GM23248 (cell line): Measurements from ENCODE around the gene ATP5F1D. TPM values are rescaled to one million over a fixed set of nuclear protein-coding genes. Genes with fewer than 3 reads are reported as not detected.

Source experiments
- DNase-seq: peaks from one replicate; pipeline ENCODE4 v3.0.0-alpha.2; 2015
- H2AFZ ChIP-seq: fragments of 200-600 bp; sonication (generic); 2 replicates; pipeline ENCODE4 v1.6.1; 2016; ENCODE audit warnings: antibody characterized with exemption
- H3F3A ChIP-seq: fragments of 200-600 bp; sonication (generic); 2 replicates; pipeline ENCODE4 v1.6.1; 2016; ENCODE audit warnings: mild to moderate bottlenecking, antibody characterized with exemption, mixed run types; ENCODE audit not compliant: insufficient read depth
- H3K27ac ChIP-seq: fragments of 200-600 bp; sonication (generic); 2 replicates; pipeline ENCODE4 v1.5.1; 2016; ENCODE audit warnings: mild to moderate bottlenecking
- H3K27me3 ChIP-seq: fragments of 200-600 bp; sonication (generic); replicated peaks from 2 replicates; pipeline ENCODE4 v1.6.1; 2016; ENCODE audit warnings: mild to moderate bottlenecking; ENCODE audit not compliant: insufficient read depth
- H3K36me3 ChIP-seq: fragments of 200-600 bp; sonication (generic); 2 replicates; pipeline ENCODE4 v1.6.1; 2016; ENCODE audit warnings: low read depth, mild to moderate bottlenecking
- H3K4me1 ChIP-seq: fragments of 200-600 bp; sonication (generic); 2 replicates; pipeline ENCODE4 v1.6.1; 2016; ENCODE audit warnings: mild to moderate bottlenecking; ENCODE audit not compliant: insufficient read depth
- H3K4me2 ChIP-seq: fragments of 200-600 bp; sonication (generic); one replicate; pipeline ENCODE4 v1.6.1; 2016; ENCODE audit warnings: mild to moderate bottlenecking; ENCODE audit not compliant: unreplicated experiment
- H3K4me3 ChIP-seq: fragments of 200-600 bp; sonication (generic); 2 replicates; pipeline ENCODE4 v1.5.1; 2016; ENCODE audit warnings: mild to moderate bottlenecking
- H3K79me2 ChIP-seq: fragments of 200-600 bp; sonication (generic); 2 replicates; pipeline ENCODE4 v1.6.1; 2016; ENCODE audit warnings: mild to moderate bottlenecking; ENCODE audit not compliant: insufficient read depth
- H3K9ac ChIP-seq: fragments of 200-600 bp; sonication (generic); 2 replicates; pipeline ENCODE4 v1.6.1; 2016; ENCODE audit warnings: mild to moderate bottlenecking
- H3K9me2 ChIP-seq: fragments of 200-600 bp; sonication (generic); 2 replicates; pipeline ENCODE4 v1.6.1; 2016; ENCODE audit warnings: mixed run types, mild to moderate bottlenecking, moderate library complexity; ENCODE audit not compliant: insufficient read depth
- H3K9me3 ChIP-seq: fragments of 200-600 bp; sonication (generic); one replicate; pipeline ENCODE4 v1.6.1; 2017; ENCODE audit warnings: low read depth
- H4K20me1 ChIP-seq: fragments of 200-600 bp; sonication (generic); 2 replicates; pipeline ENCODE4 v1.6.0; 2016; ENCODE audit not compliant: insufficient read depth
- EZH2 ChIP-seq: fragments of 200-600 bp; sonication (generic); IDR thresholded peaks from 2 replicates; pipeline ENCODE4 v1.6.1; 2018; ENCODE audit warnings: antibody characterized with exemption, mild to moderate bottlenecking; ENCODE audit not compliant: insufficient read depth, poor library complexity, severe bottlenecking
- EZH2phosphoT487 ChIP-seq: fragments of 200-600 bp; sonication (generic); IDR thresholded peaks from 2 replicates; pipeline ENCODE4 v1.6.1; 2018; ENCODE audit warnings: antibody characterized with exemption, moderate library complexity, mild to moderate bottlenecking, low read depth; ENCODE audit not compliant: insufficient read depth
- WGBS, 2 experiments: methylation state at CpG; one replicate each; pipeline ENCODE4 v1.1.6; 2015 to 2017; ENCODE audit warnings: low lambda C conversion rate in 2 of 2, low coverage in 1 of 2; ENCODE audit errors: missing lambda C conversion rate in 2 of 2; 5-methylcytosine and 5-hydroxymethylcytosine counted together
- in situ Hi-C: fragments of 300-500 bp; cut with MboI; formaldehyde crosslinking; loops from 2 replicates; pipeline ENCODE4 v1.15.0; 2020
- polyA plus RNA-seq: library from polyadenylated mRNA; unstranded; fragments of >200 nt; fragmentation: Nextera tagmentation; extraction: Ambion mirVana; gene quantifications from 2 replicates; pipeline ENCODE4 v1.2.1, GENCODE V29; 2016
- total RNA-seq: library from RNA; depleted of rRNA; stranded (reverse); fragments of >200 nt; shearing (Covaris generic); gene quantifications from 2 replicates; pipeline ENCODE4 v1.2.3, GENCODE V29; 2014

Gene ATP5F1D
- total and polyA plus RNA-seq, 2 experiments from 2014 or later = 38.9 to 287 TPM

DNA sequence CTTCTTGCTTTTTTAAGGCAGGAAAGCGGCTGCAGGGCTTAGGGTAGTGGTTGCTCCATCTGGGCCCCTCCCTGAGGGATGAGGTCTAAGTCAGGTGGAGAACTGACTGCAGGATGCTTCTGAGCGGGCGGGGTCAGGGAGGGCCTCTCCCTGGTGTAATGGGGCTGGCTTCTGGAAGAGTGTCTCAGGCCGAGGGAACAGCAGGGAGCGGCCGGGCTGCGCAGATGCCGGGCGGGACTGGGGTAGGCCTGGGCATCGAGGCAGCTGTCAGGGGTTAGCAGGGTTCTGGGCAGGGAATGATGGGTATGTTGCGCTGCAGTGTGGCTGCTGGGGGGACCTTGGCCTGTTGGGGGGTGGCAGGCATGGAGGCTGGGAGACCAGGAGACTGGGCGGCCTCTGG lies 36.5 kb downstream of the ATP5F1D start:
- WGBS, 2 experiments = 67 to 82% methylated on average over 4 to 12 of the region's 12 CpGs

DNA sequence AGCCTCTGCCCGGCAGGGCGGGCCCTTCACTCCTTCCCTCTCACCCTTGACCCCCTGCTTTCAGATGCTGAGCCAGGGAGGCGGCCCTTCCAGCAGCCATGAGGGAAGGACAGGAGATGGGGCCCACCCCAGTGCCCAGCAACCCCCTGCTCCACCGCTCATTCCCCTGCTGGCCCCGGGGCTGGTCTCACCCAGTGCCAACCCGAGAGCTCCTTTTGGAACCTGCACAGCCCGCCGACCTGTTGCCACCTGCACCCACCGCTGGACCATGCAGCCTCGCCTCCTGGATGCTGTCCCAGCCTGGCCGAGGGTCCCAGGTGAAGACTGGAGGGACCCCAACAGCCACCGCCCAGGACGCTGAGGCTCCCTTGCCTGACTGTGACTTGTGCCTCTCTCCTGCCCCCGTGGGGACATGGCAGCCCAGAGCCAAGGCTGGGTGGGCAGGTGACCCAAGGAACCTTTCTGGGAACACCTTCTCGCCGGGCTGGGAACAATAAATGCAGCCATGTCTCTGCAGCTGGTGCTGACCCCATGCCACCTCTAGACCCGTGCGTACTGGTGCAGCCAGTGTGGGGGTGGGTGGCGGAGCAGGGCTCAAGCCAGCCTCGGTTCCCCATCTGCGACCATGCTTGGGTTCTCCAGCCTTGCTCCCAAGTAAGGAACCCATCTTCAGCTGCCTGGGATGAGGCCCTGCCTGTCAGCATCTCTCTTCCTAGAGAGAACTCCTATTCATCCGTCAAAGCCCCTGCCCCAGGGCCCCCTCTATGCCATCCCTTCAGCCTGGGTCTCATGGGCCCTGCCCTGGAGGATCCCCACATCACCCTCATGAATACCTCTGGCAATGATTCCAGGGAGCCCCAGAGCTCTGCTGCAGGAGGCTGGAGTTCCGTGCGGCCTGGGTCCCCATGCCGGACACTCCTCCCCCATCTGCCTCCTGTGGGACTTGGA lies 37.4 kb downstream of the ATP5F1D start:
- 81% methylated on average over 22 to 23 of the region's 25 CpGs for WGBS, 2 experiments
- TF ChIP-seq EZH2 (no peak), EZH2phosphoT487 (no peak)
- no peak for DNase-seq

More for the DNA sequence above, 36.5 kb downstream of the ATP5F1D start:
- H3K4me3 ChIP-seq = no peak overlapping the region
- no peaks in the 10 kb centered on the region for H3K27me3 ChIP-seq
- DNase-seq = no peak
- no peak for TF ChIP-seq EZH2
- no peak for TF ChIP-seq EZH2phosphoT487
- no peaks in the 10 kb centered on the region for H3K9me3 ChIP-seq
- H4K20me1 ChIP-seq = no peaks in the 10 kb centered on the region
- in situ Hi-C loops = no loop called here
- H3K36me3 ChIP-seq = peaks cover 13% of the 10 kb centered on the region; the same call in 1 of the 2 replicates
- H3K4me2 ChIP-seq = no peak overlapping the region
- no peaks in the 10 kb centered on the region; the same call in 1 of the 2 replicates for H3K4me1 ChIP-seq
- H3F3A ChIP-seq = peaks cover 21% of the 10 kb centered on the region
- no peak overlapping the region for H3K27ac ChIP-seq
- no peaks in the 10 kb centered on the region for H3K9me2 ChIP-seq
- peaks cover 24% of the 10 kb centered on the region for H3K79me2 ChIP-seq
- no peak overlapping the region for H2AFZ ChIP-seq
- no peak overlapping the region for H3K9ac ChIP-seq

DNA sequence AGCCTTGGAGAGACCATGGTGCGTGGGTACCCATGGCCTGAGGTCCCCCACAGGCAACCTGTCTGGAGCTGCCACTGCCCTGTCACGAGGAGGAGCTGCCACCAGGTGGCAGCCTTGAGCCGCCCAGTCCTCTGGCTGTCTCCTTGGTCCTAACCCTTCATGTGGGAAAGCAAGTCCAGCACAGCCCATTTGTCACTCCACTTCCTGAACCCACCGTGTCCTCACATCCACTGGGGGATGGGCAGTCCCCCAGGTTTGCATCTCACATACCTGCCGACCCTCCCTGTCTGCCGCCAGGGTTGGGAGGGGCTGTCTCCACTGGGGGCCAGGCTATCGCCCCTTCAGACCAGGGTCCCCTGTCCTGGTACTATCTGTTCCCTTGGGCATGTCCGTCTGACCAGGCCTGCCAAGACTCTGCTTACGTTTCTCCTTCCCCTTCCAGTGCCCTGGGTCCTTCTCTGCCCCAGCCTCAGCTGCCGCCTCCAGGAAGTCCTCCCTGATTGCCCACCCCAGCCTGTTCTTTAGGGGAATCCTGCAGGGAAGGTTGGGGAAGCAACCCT lies 38.3 kb downstream of the ATP5F1D start:
- H3K4me2 ChIP-seq = no peak overlapping the region
- peak; percentile 82 for DNase-seq
- in situ Hi-C loops = no loop called here
- 30 to 32% methylated on average over 10 of the region's 10 CpGs for WGBS, 2 experiments
- H3K9me2 ChIP-seq = no peaks in the 10 kb centered on the region
- peaks cover 12% of the 10 kb centered on the region for H3K27me3 ChIP-seq
- H3K4me1 ChIP-seq = no peaks in the 10 kb centered on the region; the same call in 1 of the 2 replicates
- no peak overlapping the region for H3K27ac ChIP-seq
- no peak overlapping the region for H3K4me3 ChIP-seq
- H3K36me3 ChIP-seq = no peaks in the 10 kb centered on the region
- TF ChIP-seq EZH2phosphoT487 (no peak), EZH2 (no peak)
- H2AFZ ChIP-seq = no peak overlapping the region
- peaks cover 12% of the 10 kb centered on the region for H3K79me2 ChIP-seq
- peaks cover 9% of the 10 kb centered on the region; the same call in 1 of the 2 replicates for H3F3A ChIP-seq
- no peak overlapping the region for H3K9ac ChIP-seq
- H4K20me1 ChIP-seq = no peaks in the 10 kb centered on the region
- no peaks in the 10 kb centered on the region for H3K9me3 ChIP-seq

More for the DNA sequence above, 37.4 kb downstream of the ATP5F1D start:
- no peak overlapping the region for H3K4me3 ChIP-seq
- H3K79me2 ChIP-seq = peaks cover 15% of the 10 kb centered on the region
- 0 out of 2 replicates have a peak, but pooled peaks cover 4% of the 10 kb centered on the region for H3K27me3 ChIP-seq
- H3K9me2 ChIP-seq = no peaks in the 10 kb centered on the region
- no peak overlapping the region for H3K9ac ChIP-seq
- H3K27ac ChIP-seq = no peak overlapping the region
- H2AFZ ChIP-seq = no peak overlapping the region
- H3F3A ChIP-seq = peaks cover 12% of the 10 kb centered on the region
- peaks cover 4% of the 10 kb centered on the region; the same call in 1 of the 2 replicates for H3K36me3 ChIP-seq
- no peaks in the 10 kb centered on the region for H3K9me3 ChIP-seq
- H3K4me2 ChIP-seq = no peak overlapping the region
- in situ Hi-C loops = no loop called here
- no peaks in the 10 kb centered on the region; the same call in 1 of the 2 replicates for H3K4me1 ChIP-seq
- no peaks in the 10 kb centered on the region for H4K20me1 ChIP-seq

DNA sequence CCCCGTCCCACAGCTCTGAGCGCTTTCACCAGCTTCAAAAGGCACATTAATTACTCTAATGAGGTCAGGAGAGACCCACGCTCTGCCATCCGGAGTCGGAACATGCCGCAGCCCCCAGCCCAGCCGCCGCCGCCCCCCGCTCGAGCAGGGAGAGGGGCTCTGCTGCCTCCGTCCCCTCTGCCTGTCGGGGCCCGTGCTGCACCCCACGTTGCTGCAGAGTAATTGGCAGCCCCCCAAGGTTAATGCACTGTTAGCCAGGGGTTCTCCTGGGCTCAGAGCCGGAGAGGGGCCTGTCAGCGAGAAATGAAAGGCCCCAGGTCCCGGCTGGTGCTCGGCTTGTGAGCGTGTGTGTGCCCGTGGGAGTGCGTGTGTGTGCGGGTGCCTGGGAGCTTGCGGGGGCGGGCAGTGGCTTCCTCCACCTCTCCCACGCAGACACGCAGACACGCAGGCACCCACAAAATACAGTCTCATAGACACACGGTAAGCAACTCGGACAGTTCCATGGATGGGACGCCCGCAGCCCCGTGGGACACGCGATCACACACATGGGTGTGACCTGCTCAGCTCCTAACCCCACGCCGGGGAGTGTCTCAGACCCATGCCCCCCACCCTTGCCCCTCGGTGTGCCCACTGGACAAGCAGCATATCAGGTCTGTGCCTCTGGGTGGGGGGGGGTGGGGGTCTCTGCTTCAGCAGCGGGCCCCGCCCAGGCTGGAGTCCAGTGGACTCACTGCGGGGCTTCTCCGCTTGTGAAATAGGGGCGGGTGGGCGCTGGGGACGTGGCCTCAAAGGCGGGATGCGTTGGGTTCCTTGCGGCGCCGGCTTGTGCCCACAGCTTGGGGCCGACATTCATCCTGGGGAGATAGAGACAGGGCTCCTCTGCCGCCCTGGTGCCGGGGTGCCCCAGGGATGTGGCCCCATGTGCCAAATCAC lies 39.4 kb downstream of the ATP5F1D start:
- peaks cover 11% of the 10 kb centered on the region for H3K79me2 ChIP-seq
- no peaks in the 10 kb centered on the region; the same call in 1 of the 2 replicates for H3K4me1 ChIP-seq
- H3K27ac ChIP-seq = no peak overlapping the region
- no peaks in the 10 kb centered on the region for H4K20me1 ChIP-seq
- TF ChIP-seq EZH2phosphoT487 (no peak), EZH2 (no peak)
- H2AFZ ChIP-seq = no peak overlapping the region
- no peaks in the 10 kb centered on the region for H3K9me2 ChIP-seq
- peaks cover 9% of the 10 kb centered on the region; the same call in 1 of the 2 replicates for H3F3A ChIP-seq
- no peak overlapping the region for H3K4me2 ChIP-seq
- H3K36me3 ChIP-seq = no peaks in the 10 kb centered on the region
- in situ Hi-C loops = no loop called here
- no peak for DNase-seq
- 67% methylated on average over 31 to 49 of the region's 53 CpGs for WGBS, 2 experiments
- no peaks in the 10 kb centered on the region for H3K9me3 ChIP-seq
- H3K9ac ChIP-seq = no peak overlapping the region
- H3K27me3 ChIP-seq = peaks cover 19% of the 10 kb centered on the region
- no peak overlapping the region for H3K4me3 ChIP-seq
